H1 (cell line): ENCODE measurements around the gene HMGXB3. TPM values are rescaled to one million over a fixed set of nuclear protein-coding genes. Genes with fewer than 3 reads are reported as not detected.

Source experiments
- CTCF ChIA-PET: fragments of 300-600 bp; sonication (Branson Sonifier 250); formaldehyde crosslinking; loops from one replicate; lab custom pipeline; 2021; ENCODE audit not compliant: partially characterized antibody; lab: Charles Lee
- POLR2A ChIA-PET: fragments of 300-600 bp; sonication (Branson Sonifier 250); formaldehyde crosslinking; loops from one replicate; lab custom pipeline; 2021; ENCODE audit warnings: inconsistent platforms; ENCODE audit not compliant: partially characterized antibody; lab: Charles Lee
- DNase-seq, 2 experiments: peaks; one replicate each; pipeline versions ENCODE4 v3.0.0 to v3.0.0-alpha.2; 2010 to 2022; ENCODE audit warnings: low spot score in 2 of 2, low read depth in 1 of 2, mixed read lengths in 1 of 2
- FAIRE-seq: peaks from 2 replicates; lab custom pipeline; 2011; peaks lifted over from hg19 to GRCh38; lab: Jason Lieb, UNC
- H2AFZ ChIP-seq: 2 replicates; pipeline ENCODE4 v1.8.1; 2012; ENCODE audit warnings: low read length, inconsistent platforms
- H2AK5ac ChIP-seq: 2 replicates; pipeline ENCODE4 v1.6.1; 2013; ENCODE audit warnings: low read depth, low read length
- H2BK120ac ChIP-seq: replicated peaks from 2 replicates; pipeline ENCODE3; 2013; ENCODE audit warnings: low read depth, low read length, inconsistent platforms
- H2BK12ac ChIP-seq: 2 replicates; pipeline ENCODE4 v1.6.1; 2013; ENCODE audit warnings: low read depth, low read length
- H2BK15ac ChIP-seq: 2 replicates; pipeline ENCODE4 v1.6.1; 2013; ENCODE audit warnings: low read length
- H2BK20ac ChIP-seq: 2 replicates; pipeline ENCODE4 v1.6.1; 2013; ENCODE audit warnings: low read length
- H2BK5ac ChIP-seq: 2 replicates; pipeline ENCODE4 v1.6.1; 2013; ENCODE audit warnings: low read depth, low read length
- H3K14ac ChIP-seq: 2 replicates; pipeline ENCODE4 v1.6.1; 2013; ENCODE audit warnings: inconsistent platforms; ENCODE audit not compliant: insufficient read length
- H3K18ac ChIP-seq: 2 replicates; pipeline ENCODE4 v1.6.1; 2013; ENCODE audit warnings: low read length; ENCODE audit errors: extremely low read depth
- H3K23ac ChIP-seq: 2 replicates; pipeline ENCODE4 v1.6.1; 2013; ENCODE audit warnings: inconsistent platforms; ENCODE audit not compliant: insufficient read length
- H3K23me2 ChIP-seq: 2 replicates; pipeline ENCODE4 v1.6.1; 2013; ENCODE audit warnings: low read depth, low read length
- H3K27ac ChIP-seq: 2 replicates; pipeline ENCODE4 v1.6.1; 2011; ENCODE audit warnings: low read depth, low read length, inconsistent platforms
- H3K27me3 ChIP-seq, 4 experiments: replicated peaks in 1 of 4; 1 replicate in 1 of 4; 2 replicates in 3 of 4; pipeline versions ENCODE4 v1.6.1 to v1.8.1; 2011 to 2013; ENCODE audit warnings: low read length in 3 of 4, mild to moderate bottlenecking in 3 of 4, inconsistent platforms in 2 of 4, mixed read lengths in 2 of 4, moderate library complexity in 1 of 4; ENCODE audit not compliant: control insufficient read depth in 3 of 4, insufficient read depth in 3 of 4; ENCODE audit errors: extremely low read depth in 1 of 4
- H3K36me3 ChIP-seq, 4 experiments: 2 replicates each; pipeline versions ENCODE4 v1.6.1 to v1.8.1; 2011 to 2013; ENCODE audit warnings: mild to moderate bottlenecking in 4 of 4, low read length in 3 of 4, moderate library complexity in 2 of 4, control low read depth in 1 of 4, inconsistent platforms in 1 of 4; ENCODE audit not compliant: insufficient read depth in 4 of 4, control insufficient read depth in 2 of 4
- H3K4ac ChIP-seq: replicated peaks from 2 replicates; pipeline ENCODE3; 2013; ENCODE audit warnings: low read length, low read depth, mixed read lengths, inconsistent platforms; ENCODE audit not compliant: insufficient read length
- H3K4me1 ChIP-seq, 4 experiments: replicated peaks in 1 of 4; 1 replicate in 1 of 4; 2 replicates in 3 of 4; pipeline versions ENCODE4 v1.6.1 to v1.8.1; 2011 to 2013; ENCODE audit warnings: low read length in 3 of 4, inconsistent platforms in 2 of 4, mixed read lengths in 1 of 4; ENCODE audit not compliant: insufficient read depth in 4 of 4, control insufficient read depth in 3 of 4
- H3K4me2 ChIP-seq, 2 experiments: 2 replicates each; pipeline versions ENCODE4 v1.6.1 to v1.8.1; 2011 to 2013; ENCODE audit warnings: low read depth in 2 of 2, low read length in 2 of 2, control low read depth in 1 of 2, inconsistent platforms in 1 of 2, mild to moderate bottlenecking in 1 of 2; ENCODE audit not compliant: insufficient read depth in 1 of 2
- H3K4me3 ChIP-seq, 4 experiments: fragments of 200-600, 300-600 bp in 1 of 4; sonication (generic), shearing (Covaris generic), sonication (Bioruptor Twin) in 1 of 4; 2 replicates each; pipeline versions ENCODE4 v1.5.1 to v1.8.1; 2011 to 2016; ENCODE audit warnings: low read length in 4 of 4, low read depth in 3 of 4, control low read depth in 2 of 4, inconsistent platforms in 2 of 4, mild to moderate bottlenecking in 2 of 4, mixed read lengths in 1 of 4, moderate library complexity in 1 of 4; ENCODE audit not compliant: insufficient read depth in 2 of 4; ENCODE audit errors: extremely low read depth in 1 of 4
- H3K56ac ChIP-seq: replicated peaks from 2 replicates; pipeline ENCODE3; 2013; ENCODE audit warnings: low read depth, mild to moderate bottlenecking, mixed read lengths, low read length, inconsistent platforms; ENCODE audit not compliant: insufficient read length
- H3K79me1 ChIP-seq: 2 replicates; pipeline ENCODE4 v1.6.1; 2013; ENCODE audit warnings: low read depth, low read length, control low read depth
- H3K79me2 ChIP-seq, 2 experiments: 2 replicates each; pipeline versions ENCODE4 v1.6.1 to v1.8.1; 2012 to 2013; ENCODE audit warnings: low read length in 2 of 2, mild to moderate bottlenecking in 2 of 2, inconsistent platforms in 1 of 2; ENCODE audit not compliant: insufficient read depth in 2 of 2, control insufficient read depth in 1 of 2
- H3K9ac ChIP-seq, 4 experiments: replicated peaks in 1 of 4; 1 replicate in 1 of 4; 2 replicates in 3 of 4; pipeline versions ENCODE4 v1.6.1 to v1.8.1; 2011 to 2013; ENCODE audit warnings: low read depth in 3 of 4, low read length in 3 of 4, control low read depth in 2 of 4, mild to moderate bottlenecking in 2 of 4, moderate library complexity in 2 of 4, inconsistent platforms in 1 of 4; ENCODE audit errors: extremely low read depth in 1 of 4
- H3K9me3 ChIP-seq, 2 experiments: 2 replicates each; pipeline versions ENCODE4 v1.6.1 to v1.8.1; 2012 to 2013; ENCODE audit warnings: mild to moderate bottlenecking in 2 of 2, moderate library complexity in 2 of 2, control low read depth in 1 of 2, inconsistent platforms in 1 of 2, low read depth in 1 of 2, low read length in 1 of 2, mixed read lengths in 1 of 2; ENCODE audit not compliant: insufficient read depth in 2 of 2
- H4K20me1 ChIP-seq, 2 experiments: replicated peaks in 1 of 2; 2 replicates each; pipeline versions ENCODE3 to v1.8.1; 2011 to 2013; ENCODE audit warnings: inconsistent platforms in 2 of 2, low read length in 2 of 2, mild to moderate bottlenecking in 1 of 2; ENCODE audit not compliant: insufficient read depth in 2 of 2, control insufficient read depth in 1 of 2
- H4K5ac ChIP-seq: 2 replicates; pipeline ENCODE4 v1.6.1; 2013; ENCODE audit warnings: low read length, low read depth, mixed read lengths, inconsistent platforms; ENCODE audit not compliant: insufficient read length
- H4K8ac ChIP-seq: 2 replicates; pipeline ENCODE4 v1.8.0; 2013; ENCODE audit warnings: mild to moderate bottlenecking, moderate library complexity, low read length, inconsistent platforms; ENCODE audit not compliant: insufficient read depth; ENCODE audit errors: extremely low read depth
- H4K91ac ChIP-seq: replicated peaks from 2 replicates; pipeline ENCODE3; 2013; ENCODE audit warnings: low read length, mixed read lengths, inconsistent platforms; ENCODE audit not compliant: insufficient read length
- HDAC6 ChIP-seq: IDR thresholded peaks from one replicate; pipeline ENCODE4 v1.7.1; 2012; ENCODE audit warnings: low read depth, mild to moderate bottlenecking, inconsistent platforms, low read length, moderate library complexity
- MAFK ChIP-seq: IDR thresholded peaks from 2 replicates; pipeline ENCODE4 v1.6.1; 2012; ENCODE audit warnings: low read depth, mild to moderate bottlenecking, improper control_type of control experiment, low read length
- POLR2AphosphoS5 ChIP-seq: IDR thresholded peaks from 2 replicates; pipeline ENCODE4 v1.6.1; 2011; ENCODE audit warnings: low read depth, low read length
- POU5F1 ChIP-seq: IDR thresholded peaks from 2 replicates; pipeline ENCODE4 v1.6.1; 2011; ENCODE audit warnings: low read depth, mild to moderate bottlenecking, low read length, moderate library complexity
- SIRT6 ChIP-seq: IDR thresholded peaks from one replicate; pipeline ENCODE4 v1.7.1; 2012; ENCODE audit warnings: low read length, inconsistent platforms
- SP4 ChIP-seq: IDR thresholded peaks from 2 replicates; pipeline ENCODE4 v1.6.1; 2012; ENCODE audit warnings: low read length, inconsistent platforms
- TAF7 ChIP-seq: optimal IDR thresholded peaks from 2 replicates; pipeline ENCODE3; 2011; ENCODE audit warnings: low read depth, mild to moderate bottlenecking, inconsistent platforms, low read length, moderate library complexity, borderline replicate concordance
- TBP ChIP-seq: IDR thresholded peaks from 2 replicates; pipeline ENCODE4 v1.6.1; 2011; ENCODE audit warnings: low read depth, low read length, improper control_type of control experiment
- TEAD4 ChIP-seq: IDR thresholded peaks from 2 replicates; pipeline ENCODE4 v1.6.1; 2012; ENCODE audit warnings: low read depth, low read length, inconsistent platforms, mixed read lengths
- WGBS, 2 experiments: shearing (Covaris generic) in 1 of 2; methylation state at CpG; one replicate each; pipeline versions ENCODE4 v1.1.6 to v1.1.7; 2013 to 2015; ENCODE audit warnings: low lambda C conversion rate in 2 of 2, mixed read lengths in 2 of 2, inconsistent platforms in 1 of 2, low coverage in 1 of 2, missing lambda C conversion rate in 1 of 2; ENCODE audit not compliant: insufficient replicate concordance in 2 of 2, insufficient coverage in 1 of 2, insufficient read length in 1 of 2; ENCODE audit errors: extremely low coverage in 1 of 2, missing lambda C conversion rate in 1 of 2; 5-methylcytosine and 5-hydroxymethylcytosine counted together
- polyA plus RNA-seq, 7 experiments: library from polyadenylated mRNA; depleted of rRNA in 3 of 7; stranded (reverse) in 5 of 7; unstranded in 2 of 7; fragments of >200 nt in 5 of 7; fragments of 200-250 nt in 2 of 7; gene quantifications; 1 replicate in 5 of 7; 2 replicates in 1 of 7; 4 replicates in 1 of 7; pipeline versions ENCODE4 v1.2.1 to v1.2.3, GENCODE V29; 2011 to 2013; ENCODE audit warnings: missing spikeins in 2 of 7, mixed read lengths in 2 of 7
- total RNA-seq: library from RNA; stranded (reverse); fragmentation: NEBNext Ultra II Directional; extraction: Animal tissue kit (Norgen Biotek cat#: 25700); gene quantifications from 2 replicates; pipeline ENCODE4 v1.2.1, GENCODE V29; 2021
- TF ChIP-seq, protein P1 (sequence below): IDR thresholded peaks from 2 replicates; pipeline ENCODE4 v1.6.1; 2012; ENCODE audit warnings: low read length, inconsistent platforms
- TF ChIP-seq, protein P2 (sequence below): IDR thresholded peaks from 2 replicates; pipeline ENCODE4 v1.6.1; 2011; ENCODE audit warnings: low read length, improper control_type of control experiment

Gene HMGXB3
- total and polyA plus RNA-seq, 2 of the 8 experiments (the other 6 are each of a cell fraction or from before 2014, with no cell fraction given), result 26.8 to 28.0 TPM

DNA sequence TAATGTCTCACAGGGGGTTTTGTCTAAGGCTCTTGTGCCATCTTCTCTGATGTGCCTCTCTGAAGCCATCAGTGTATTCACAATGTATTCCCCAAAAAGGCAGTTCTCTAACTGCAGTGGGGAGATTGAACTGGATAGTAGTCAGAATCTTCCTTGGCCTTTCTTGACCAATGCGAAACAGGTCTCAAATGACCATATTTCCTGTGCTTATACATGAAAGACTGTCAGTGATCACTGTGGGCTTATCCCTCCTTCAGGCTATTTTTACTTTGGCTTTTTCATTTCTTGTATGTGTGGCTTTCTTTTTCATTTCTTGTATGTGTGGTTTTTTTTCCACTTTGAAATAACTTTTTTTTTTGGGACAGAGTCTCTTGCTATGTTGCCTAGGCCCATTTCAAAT lies 19.7 kb downstream of the HMGXB3 start:
- Histone ChIP-seq H4K20me1 (peaks cover 0 to 2% of the 10 kb centered on the region in 2 experiments), H4K5ac (no peak overlapping the region), H3K79me2 (no peaks in the 10 kb centered on the region)
- TF ChIP-seq, protein P1, sequence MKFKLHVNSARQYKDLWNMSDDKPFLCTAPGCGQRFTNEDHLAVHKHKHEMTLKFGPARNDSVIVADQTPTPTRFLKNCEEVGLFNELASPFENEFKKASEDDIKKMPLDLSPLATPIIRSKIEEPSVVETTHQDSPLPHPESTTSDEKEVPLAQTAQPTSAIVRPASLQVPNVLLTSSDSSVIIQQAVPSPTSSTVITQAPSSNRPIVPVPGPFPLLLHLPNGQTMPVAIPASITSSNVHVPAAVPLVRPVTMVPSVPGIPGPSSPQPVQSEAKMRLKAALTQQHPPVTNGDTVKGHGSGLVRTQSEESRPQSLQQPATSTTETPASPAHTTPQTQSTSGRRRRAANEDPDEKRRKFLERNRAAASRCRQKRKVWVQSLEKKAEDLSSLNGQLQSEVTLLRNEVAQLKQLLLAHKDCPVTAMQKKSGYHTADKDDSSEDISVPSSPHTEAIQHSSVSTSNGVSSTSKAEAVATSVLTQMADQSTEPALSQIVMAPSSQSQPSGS, result no peak
- TF ChIP-seq TAF7 (no peak), SIRT6 (no peak), TBP (no peak), TEAD4 (no peak), POU5F1 (no peak), POLR2AphosphoS5 (no peak), SP4 (no peak), MAFK (no peak), HDAC6 (no peak)
- TF ChIP-seq, protein P2, sequence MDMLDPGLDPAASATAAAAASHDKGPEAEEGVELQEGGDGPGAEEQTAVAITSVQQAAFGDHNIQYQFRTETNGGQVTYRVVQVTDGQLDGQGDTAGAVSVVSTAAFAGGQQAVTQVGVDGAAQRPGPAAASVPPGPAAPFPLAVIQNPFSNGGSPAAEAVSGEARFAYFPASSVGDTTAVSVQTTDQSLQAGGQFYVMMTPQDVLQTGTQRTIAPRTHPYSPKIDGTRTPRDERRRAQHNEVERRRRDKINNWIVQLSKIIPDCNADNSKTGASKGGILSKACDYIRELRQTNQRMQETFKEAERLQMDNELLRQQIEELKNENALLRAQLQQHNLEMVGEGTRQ, result no peak
- TF ChIP-seq, all 59 proteins: peak for 0
- no peak overlapping the region for H3K4ac ChIP-seq
- ChIA-PET CTCF (interaction anchor here (1.0 to 2.0 kb wide), 5 partner anchors 11 to 186 kb away, joined by 3 to 7 read pairs (median 4); no protein-coding TSS in a partner anchor), POLR2A (no interaction called here)
- no peak overlapping the region for H2BK20ac ChIP-seq
- no peak overlapping the region for H3K27ac ChIP-seq
- no peak overlapping the region for H3K4me3 ChIP-seq
- no peak overlapping the region for H2BK5ac ChIP-seq
- H3K23me2 ChIP-seq, result no peaks in the 10 kb centered on the region
- H3K4me1 ChIP-seq, result no peaks in the 10 kb centered on the region; a peak in 1 of 7 replicates
- no peaks in the 10 kb centered on the region for H3K79me1 ChIP-seq
- H3K27me3 ChIP-seq, result no peaks in the 10 kb centered on the region
- no peak overlapping the region for H2BK15ac ChIP-seq
- H3K36me3 ChIP-seq, result peaks cover 3 to 65% (median 35%) of the 10 kb centered on the region in 4 experiments; a peak in 7 of 8 replicates
- H3K56ac ChIP-seq, result no peak overlapping the region
- no peak overlapping the region for H3K9ac ChIP-seq
- H3K18ac ChIP-seq, result no peak overlapping the region
- no peak overlapping the region for H3K23ac ChIP-seq
- no peak overlapping the region for H4K91ac ChIP-seq
- WGBS, 2 experiments, result 100% methylated on average over 1 of the region's 1 CpG; no CpG with 5 or more reads in 1 of the 2 experiments
- DNase-seq, result no peak
- no peak for FAIRE-seq
- H2BK12ac ChIP-seq, result no peak overlapping the region
- H4K8ac ChIP-seq, result no peak overlapping the region
- no peak overlapping the region for H2AFZ ChIP-seq
- H3K14ac ChIP-seq, result no peak overlapping the region
- H2BK120ac ChIP-seq, result no peak overlapping the region
- no peak overlapping the region for H3K4me2 ChIP-seq
- no peak overlapping the region for H2AK5ac ChIP-seq
- no peaks in the 10 kb centered on the region for H3K9me3 ChIP-seq
